NCI-H345 (cell line): ENCODE data around the gene TAS2R31.
A peak's percentile ranks its signal among the peaks of the same experiment; 100 is the strongest.
"Not testable (repeated sequence)": the region's sequence is repeated elsewhere in the genome, so short reads cannot be mapped to it uniquely, and the experiment has no call there.

Source experiments
- DNase-seq: peaks from one replicate; lab custom pipeline; 2025; lab: John Stamatoyannopoulos, UW

The TAS2R31 gene, protein sequence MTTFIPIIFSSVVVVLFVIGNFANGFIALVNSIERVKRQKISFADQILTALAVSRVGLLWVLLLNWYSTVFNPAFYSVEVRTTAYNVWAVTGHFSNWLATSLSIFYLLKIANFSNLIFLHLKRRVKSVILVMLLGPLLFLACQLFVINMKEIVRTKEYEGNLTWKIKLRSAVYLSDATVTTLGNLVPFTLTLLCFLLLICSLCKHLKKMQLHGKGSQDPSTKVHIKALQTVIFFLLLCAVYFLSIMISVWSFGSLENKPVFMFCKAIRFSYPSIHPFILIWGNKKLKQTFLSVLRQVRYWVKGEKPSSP

GRCh38 chr12:11031307-11031706, at the start of gene TAS2R31:
TAS2R31 (minus strand) TSS chr12:11031407; CDS start chr12:11031335, 72 bp downstream.
- no peak for DNase-seq

DNA sequence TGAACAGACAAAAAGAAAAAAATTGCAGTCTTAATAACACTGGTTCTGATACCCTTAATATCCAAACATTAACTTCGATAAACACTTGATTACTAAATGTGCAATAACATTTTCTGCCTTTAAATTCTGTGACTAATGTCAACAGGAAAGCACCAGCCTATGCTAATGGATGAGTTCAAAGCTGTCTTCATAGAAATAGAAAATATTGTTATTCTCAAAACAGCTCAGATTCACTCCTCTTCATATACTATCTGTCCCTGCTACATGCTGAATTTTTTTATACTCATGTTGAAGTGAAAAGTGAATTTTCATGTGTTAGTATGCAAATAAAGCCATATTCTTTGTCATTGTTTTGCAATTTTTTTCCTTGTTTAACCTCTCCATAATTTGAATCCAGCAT, 47.0 kb upstream of the TAS2R31 start:
- DNase-seq: no peak

- no peak for DNase-seq
Measured at GRCh38 chr12:11075642-11076041, 44.4 kb upstream of the TAS2R31 start.

GRCh38 chr12:11071414-11071813, 40.2 kb upstream of the TAS2R31 start:
- no peak for DNase-seq

DNA sequence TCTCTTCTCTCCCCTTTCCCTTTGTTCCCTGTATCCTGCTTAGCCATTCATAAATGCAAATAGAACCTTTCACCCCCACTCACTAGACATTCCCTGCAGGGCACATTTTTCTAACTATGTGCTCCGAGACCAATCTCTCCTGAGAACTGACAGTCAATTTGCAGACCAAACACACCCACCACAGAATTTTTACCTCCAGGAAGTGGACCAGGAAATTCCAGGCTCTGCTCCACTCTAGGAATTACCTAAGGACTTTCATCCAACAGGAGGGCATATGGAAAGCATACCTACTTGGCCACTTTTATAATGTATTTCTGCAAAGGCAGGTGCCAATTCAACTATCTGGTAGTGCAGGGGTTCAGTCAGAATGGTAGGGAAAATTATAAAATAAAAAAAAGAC, 39.8 kb upstream of the TAS2R31 start:
- DNase-seq: no peak

- DNase-seq: no peak
Measured at GRCh38 chr12:11069854-11070365, 38.7 kb upstream of the TAS2R31 start.

GRCh38 chr12:11067514-11067913, 36.3 kb upstream of the TAS2R31 start:
- peak; percentile 15 for DNase-seq

GRCh38 chr12:11062194-11062593, 31.0 kb upstream of the TAS2R31 start, which contains the start of gene TAS2R46:
TAS2R46 (minus strand) TSS chr12:11062294; CDS start chr12:11062294, 0 bp downstream.
- DNase-seq: not testable (repeated sequence)

GRCh38 chr12:11059784-11060183, 28.6 kb upstream of the TAS2R31 start:
- DNase-seq: no peak

- no peak for DNase-seq
Measured at GRCh38 chr12:11059041-11059440, 27.8 kb upstream of the TAS2R31 start.

DNA sequence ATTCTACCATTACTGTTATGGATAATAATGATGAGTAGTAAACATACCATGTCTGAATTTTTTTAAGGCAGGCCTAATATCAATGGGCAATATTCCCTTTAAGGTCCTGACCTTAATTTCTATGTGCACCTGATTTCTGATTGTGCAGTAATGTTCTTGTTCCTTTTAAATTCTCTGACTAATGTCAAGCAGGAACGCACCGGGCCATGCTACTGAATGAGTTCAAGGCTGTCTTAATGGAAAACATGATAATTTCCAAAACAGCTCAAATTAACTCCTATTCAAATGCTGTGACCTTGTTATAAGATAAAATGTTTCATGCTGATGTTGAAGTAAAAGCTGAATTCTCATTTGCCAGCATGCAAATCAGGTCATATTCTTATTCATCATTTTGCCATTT, 24.1 kb upstream of the TAS2R31 start:
- DNase-seq: no peak

DNA sequence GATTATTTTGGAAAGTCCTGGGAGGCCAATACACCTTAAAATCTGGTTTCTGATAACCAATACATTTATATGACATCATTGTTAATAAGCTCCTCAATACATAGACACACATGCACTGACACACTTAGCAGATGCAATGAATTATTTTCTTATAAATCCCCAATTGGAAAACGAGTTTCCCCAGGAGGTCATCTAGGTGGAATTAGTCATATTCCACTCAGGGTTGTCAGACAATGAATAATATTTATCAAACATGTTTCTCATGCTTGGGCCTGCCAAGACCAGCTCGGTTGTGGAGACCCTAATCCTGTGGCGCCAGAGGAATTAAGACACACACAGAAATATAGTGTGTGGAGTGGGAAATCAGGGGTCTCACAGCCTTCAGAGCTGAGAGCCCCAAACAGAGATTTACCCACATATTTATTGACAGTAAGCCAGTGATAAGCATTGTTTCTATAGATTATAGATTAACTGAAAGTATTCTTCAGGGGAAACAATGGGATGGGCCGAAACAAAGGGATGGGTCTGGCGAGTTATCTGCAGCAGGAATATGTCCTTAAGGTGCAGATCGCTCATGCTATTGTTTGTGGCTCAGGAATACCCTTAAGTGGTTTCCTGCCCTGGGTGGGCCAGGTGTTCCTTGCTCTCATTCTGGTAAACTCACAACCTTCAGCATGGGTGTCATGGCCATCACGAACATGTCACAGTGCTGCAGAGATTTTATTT, 18.8 kb upstream of the TAS2R31 start:
- not testable (repeated sequence) for DNase-seq

GRCh38 chr12:11041366-11041765, 10.2 kb upstream of the TAS2R31 start:
- not testable (repeated sequence) for DNase-seq

- DNase-seq: no peak
Measured at GRCh38 chr12:11040162-11040561, 9.0 kb upstream of the TAS2R31 start.

DNA sequence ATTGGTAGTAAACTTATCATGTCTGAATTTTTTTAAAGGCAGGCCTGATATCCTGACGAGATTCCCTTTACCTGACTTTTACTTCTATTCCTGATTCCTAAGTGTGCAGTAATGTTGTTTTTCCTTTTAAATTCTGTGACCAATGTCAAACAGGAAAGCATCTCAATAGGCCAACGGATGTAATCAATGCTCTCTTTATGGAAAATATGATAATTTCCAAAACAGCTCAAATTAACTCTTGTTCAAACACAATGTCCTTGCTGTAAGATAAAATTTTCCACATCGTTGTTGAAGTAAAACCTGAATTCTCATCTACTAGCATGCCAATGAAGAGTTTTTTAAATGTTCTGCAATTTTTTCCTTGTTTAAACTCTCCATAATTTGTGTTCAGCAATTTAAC, 8.0 kb upstream of the TAS2R31 start:
- DNase-seq: no peak

DNA sequence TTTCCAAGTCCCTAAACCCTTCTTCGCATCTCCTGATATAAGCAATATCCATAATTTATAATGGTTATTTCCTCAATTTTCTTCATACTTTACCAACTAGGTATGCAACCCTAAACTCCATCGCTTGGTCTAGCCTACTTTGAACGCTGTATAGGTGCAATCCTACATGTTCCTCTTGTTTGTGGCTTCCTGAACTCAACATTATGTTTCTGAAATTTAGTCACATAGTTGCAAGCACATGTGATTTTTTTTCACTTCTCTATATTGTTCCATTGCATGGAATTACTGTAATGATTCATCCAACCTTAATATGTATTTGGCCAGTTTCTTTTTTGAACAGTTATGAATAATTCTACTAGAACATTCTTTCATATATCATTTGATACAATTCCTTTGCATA, 2.8 kb upstream of the TAS2R31 start:
- DNase-seq: not testable (repeated sequence)

GRCh38 chr12:11026118-11026517, 5.1 kb downstream of the TAS2R31 start:
- no peak for DNase-seq

DNA sequence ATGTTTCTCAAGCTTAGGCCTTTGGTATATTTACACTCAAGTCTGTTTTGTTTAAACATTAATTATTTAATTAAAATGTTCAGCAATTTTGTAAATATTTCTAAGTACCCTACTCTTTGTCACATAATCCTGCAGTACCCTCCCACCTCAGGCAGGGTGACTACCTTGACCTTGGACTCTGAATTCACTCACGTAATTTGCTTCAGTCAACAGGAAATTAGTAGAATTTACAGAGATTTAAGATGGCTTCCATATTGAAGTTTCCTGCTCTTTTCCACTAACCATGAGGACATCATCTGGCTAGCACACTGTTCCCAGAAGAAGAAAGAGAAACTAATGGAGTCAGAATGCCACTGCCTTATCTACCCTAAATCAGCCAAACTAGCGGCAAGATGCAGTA, 7.8 kb downstream of the TAS2R31 start:
- no peak for DNase-seq

GRCh38 chr12:11022520-11022919, 8.7 kb downstream of the TAS2R31 start, which contains the start of gene TAS2R19:
TAS2R19 (minus strand) TSS chr12:11022620; CDS start chr12:11022571, 49 bp downstream.
- no peak for DNase-seq

- DNase-seq: no peak
Measured at GRCh38 chr12:11016937-11017336, 14.3 kb downstream of the TAS2R31 start.

DNA sequence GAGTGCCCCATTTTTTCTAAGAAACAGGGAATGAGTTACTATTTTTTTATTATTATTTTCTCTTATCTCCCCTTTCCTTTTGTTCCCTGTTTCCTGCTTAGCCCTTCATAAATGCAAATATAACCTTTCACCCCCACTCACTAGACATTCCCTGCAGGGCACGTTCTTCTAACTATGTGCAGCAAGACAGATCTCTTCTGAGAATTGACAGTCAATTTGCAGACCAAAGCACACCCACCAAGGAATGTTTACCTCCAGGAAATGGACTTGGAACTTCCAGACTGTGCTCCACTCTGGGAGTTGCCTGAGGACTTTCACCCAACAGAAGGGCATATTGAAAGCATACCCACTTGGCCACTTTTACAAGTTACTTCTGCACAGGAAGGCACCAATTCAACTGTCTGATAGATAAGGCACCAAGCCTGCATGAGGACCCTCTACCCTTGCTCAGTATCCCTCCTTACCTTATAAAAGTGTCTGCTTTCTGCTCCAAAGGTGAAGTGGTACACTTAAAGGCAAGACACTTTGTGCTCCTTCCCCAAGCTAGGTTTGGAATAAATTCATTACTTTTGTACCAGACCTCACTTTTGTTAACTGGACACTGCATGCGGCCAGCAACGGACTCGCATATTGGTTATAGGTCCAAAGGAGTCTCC, 15.3 kb downstream of the TAS2R31 start:
- DNase-seq: no peak

- DNase-seq: no peak
Measured at GRCh38 chr12:11014234-11014633, 17.0 kb downstream of the TAS2R31 start.

GRCh38 chr12:11007608-11008007, 23.6 kb downstream of the TAS2R31 start:
- DNase-seq: no peak
